Ammon's horn (tissue), 1 donor: Measurements from ENCODE around the gene CCT8L2.
"Not testable (repeated sequence)": the region's sequence is repeated elsewhere in the genome, so short reads cannot be mapped to it uniquely, and the experiment has no call there.

Experiments used
- DNase-seq: peaks from one replicate; pipeline ENCODE4 v3.0.0-alpha.2; 2016; ENCODE audit warnings: low spot score

The CCT8L2 gene

GRCh38 chr22:16594026-16594425 is 1.4 kb upstream of the CCT8L2 start:
- no peak for DNase-seq

DNA sequence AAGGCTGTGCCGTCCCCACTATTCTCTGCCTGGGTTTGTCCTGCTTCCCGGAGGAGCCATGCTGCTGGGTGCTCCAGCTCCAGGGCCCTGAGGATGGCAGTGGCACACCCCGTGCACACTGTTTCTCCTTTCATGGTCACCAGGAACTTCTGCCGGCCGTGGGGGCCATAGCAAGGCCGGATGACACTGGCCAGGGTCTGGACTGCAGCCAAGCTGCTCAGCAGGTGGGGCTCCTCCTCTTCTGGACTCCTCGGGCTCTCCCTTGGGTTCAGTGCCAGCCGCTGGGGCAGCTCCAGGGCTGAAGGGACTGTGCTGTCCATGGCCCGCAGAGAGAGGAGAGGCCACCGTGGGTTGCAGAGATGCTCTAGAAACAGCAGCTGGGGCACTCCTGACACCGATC is 379 bp downstream of the CCT8L2 start:
- DNase-seq, result not testable (repeated sequence)

DNA sequence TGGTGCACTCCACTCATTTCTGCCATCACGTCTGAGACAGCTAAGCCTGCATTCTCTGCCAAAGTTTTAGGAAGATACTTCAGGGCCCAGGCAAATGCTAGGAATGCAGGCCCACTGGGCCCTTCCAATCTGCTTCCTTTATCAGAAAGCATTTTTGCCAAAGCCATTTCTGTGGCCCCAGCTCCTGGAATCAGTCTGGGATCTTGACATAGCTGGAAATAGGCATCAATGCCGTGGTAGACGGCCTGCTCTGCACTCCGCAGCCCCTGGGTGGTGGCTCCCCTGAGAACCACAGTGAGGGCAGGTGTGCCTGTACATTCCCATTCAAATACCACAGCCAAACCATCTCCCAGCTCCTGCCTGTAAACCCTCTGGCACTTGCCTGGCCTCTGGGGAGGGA is 1.5 kb downstream of the CCT8L2 start:
- not testable (repeated sequence) for DNase-seq

GRCh38 chr22:16586991-16587390 is 5.6 kb downstream of the CCT8L2 start:
- DNase-seq, result no peak

DNA sequence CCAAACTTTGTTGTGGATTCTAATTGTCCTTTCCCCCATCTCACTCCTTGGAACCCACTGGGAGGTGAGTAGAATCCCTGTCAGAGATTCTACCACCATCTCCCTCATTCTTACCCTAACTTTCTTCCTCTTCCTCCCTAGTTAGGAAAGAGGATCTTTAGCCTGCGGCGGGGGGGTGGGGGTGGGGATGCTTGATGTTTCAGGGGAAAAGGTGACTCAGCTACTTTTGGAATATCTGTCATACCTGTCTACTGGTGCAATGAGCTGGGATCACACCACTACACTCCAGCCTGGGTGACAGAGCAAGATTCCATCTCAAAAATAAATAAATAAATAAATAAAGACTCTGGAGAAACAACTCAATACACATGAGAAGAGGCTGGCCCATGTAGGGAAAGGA is 6.4 kb downstream of the CCT8L2 start:
- no peak for DNase-seq

GRCh38 chr22:16580872-16581271 is 11.7 kb downstream of the CCT8L2 start:
- not testable (repeated sequence) for DNase-seq

- not testable (repeated sequence) for DNase-seq
Measured at GRCh38 chr22:16569240-16569834, 23.3 kb downstream of the CCT8L2 start.

DNA sequence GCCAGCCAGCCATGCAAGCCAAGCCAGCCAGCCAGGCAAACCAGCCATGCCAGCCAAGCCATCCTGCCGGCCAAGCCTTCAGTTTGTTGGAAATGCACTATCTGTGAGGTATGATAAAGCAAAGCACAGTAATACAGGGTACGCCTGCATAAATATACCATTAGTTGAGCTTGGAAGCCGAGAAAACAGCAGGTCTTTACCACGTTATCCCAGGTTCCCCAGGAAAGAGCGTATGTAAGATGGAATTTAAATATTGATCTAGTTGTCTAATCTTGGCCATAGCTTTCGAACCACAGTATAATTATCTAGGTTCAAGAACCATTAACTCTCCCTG is 24.2 kb downstream of the CCT8L2 start:
- no peak for DNase-seq

DNA sequence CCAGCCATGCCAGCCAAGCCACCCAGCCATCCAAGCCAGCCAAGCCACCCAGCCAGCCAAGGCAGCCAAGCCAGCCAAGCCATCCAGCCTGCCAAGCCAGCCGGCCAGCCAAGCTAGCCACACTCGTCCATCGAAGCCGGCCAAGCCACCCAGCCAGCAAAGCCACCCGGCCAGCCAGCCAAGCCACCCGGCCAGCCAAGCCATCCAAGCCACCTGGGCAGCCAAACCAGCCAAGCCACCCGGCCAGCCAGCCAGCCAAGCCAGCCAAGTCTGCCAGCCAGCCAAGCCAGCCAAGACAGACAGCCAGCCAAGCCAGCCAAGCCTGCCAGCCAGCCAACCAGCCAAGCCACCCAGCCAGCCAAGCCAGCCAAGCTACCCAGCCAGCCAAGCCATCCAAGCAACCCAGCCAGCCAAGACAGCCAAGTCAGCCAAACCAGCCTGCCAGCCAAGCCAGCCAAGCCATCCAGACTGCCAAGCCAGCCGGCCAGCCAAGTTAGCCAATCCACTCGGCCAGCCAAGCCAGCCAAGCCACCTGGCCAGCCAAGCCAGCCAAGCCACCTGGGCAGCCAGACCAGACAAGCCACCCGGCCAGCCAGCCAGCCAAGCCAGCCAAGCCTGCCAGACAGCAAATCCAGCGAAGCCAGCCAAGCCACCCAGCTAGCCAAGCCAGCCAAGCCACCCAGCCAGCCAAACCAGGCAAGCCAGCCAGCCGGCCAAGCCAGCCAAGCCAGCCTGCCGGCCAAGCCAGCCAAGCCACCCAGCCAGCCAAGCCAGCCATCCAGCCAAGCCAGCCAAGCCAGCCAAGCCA is 24.8 kb downstream of the CCT8L2 start:
- not testable (repeated sequence) for DNase-seq

DNA sequence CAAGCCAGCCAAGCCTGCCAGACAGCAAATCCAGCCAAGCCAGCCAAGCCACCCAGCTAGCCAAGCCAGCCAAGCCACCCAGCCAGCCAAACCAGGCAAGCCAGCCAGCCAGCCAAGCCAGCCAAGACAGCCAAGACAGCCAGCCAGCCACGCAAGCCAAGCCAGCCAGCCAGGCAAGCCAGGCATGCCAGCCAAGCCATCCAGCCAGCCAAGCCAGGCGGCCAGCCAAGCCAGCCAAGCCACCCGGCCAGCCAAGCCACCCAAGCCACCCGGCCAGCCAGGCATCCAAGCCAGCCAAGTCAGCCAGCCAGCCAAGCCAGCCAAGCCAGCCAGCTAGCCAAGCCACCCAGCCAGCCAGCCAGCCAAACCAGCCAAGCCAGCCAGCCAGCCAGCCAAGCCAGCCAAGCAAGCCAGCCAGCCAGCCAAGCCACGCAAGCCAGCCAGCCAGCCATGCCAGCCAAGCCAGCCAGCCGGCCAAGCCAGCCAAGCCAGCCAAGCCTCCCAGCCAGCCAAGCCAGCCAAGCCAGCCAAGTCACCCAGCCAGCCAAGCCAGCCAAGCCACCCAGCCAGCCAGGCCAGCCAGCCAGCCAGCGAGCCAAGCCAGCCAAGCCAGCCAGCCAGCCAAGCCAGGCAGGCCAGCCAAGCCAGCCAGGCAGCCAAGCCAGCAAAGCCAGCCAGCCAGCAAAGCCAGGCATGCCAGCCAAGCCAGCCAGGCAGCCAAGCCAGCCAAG is 26.0 kb downstream of the CCT8L2 start:
- not testable (repeated sequence) for DNase-seq

- DNase-seq, result not testable (repeated sequence)
Measured at GRCh38 chr22:16565585-16566420, 26.8 kb downstream of the CCT8L2 start.

DNA sequence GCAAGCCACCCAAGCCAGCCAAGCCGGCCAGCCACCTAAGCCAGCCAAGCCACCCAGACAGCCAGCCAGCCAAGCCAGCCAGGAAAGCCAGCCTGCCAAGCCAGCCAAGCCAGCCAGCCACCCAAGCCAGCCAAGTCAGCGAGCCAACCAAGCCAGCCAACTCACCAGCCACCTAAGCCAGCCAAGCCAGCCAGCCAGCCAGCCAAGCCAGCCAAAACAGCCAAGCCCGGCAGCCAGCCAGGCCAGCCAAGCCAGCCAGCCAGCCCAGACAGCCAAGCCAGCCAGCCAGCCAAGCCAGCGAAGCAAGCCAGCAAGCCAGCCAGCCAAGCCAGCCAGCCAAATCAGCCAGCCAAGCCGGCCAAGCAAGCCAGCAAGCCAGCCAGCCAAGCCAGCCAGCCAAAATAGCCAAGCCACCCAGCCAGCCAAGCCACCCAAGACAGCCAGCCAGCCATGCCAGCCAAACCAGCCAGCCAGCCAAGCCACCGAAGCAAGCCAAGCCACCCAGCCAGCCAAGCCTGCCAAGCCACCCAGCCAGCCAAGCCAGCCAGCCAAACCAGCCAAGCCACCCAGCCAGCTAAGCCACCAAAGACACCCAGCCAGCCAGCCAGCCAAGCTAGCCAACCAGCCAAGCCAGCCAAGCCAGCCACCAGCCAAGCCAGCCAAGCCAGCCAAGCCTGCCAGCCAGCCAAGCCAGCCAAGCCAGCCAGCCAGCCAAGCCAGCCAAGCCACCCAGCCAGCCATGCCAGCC is 27.6 kb downstream of the CCT8L2 start:
- not testable (repeated sequence) for DNase-seq

DNA sequence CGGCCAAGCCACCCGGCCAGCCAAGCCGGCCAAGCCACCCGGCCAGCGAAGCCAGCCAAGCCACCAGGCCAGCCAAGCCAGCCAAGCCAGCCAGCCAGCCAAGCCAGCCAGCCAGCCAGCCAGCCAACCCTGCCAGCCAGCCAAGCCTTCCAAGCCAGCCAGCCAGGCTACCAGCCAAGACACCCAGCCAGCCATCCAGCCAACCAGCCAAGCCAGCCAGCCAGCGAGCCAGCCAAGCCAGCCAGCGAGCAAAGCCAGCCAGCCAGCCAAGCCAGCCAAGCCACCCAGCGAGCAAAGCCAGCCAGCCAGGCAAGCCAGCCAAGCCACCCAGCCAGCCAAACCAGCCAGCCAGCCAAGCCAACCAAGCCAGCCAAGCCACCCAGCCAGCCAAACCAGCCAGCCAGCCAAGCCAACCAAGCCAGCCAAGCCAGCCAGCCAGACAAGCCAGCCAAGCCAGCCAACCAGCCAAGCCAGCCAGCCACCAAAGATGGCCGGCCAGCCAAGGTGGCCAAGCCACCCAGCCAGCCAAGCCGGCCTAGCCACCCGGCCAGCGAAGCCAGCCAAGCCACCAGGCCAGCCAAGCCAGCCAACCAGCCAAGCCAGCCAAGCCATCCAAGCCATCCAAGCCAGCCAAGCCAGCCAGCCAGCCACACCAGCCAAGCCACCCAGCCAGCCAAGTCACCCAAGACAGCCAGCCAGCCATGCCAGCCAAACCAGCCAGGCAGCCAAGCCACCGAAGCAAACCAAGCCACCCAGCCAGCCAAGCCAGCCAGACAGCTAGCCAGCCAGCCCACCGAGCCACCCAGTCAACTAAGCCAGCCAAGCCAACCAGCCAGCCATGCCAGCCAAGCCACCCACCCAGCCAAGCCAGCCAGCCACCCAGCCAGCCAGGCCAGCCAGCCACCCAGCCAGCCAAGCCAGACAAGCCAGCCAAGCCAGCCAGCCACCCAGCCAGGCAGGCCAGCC is 28.8 kb downstream of the CCT8L2 start:
- no peak for DNase-seq

GRCh38 chr22:16562711-16563554 is 29.7 kb downstream of the CCT8L2 start:
- DNase-seq, result no peak

DNA sequence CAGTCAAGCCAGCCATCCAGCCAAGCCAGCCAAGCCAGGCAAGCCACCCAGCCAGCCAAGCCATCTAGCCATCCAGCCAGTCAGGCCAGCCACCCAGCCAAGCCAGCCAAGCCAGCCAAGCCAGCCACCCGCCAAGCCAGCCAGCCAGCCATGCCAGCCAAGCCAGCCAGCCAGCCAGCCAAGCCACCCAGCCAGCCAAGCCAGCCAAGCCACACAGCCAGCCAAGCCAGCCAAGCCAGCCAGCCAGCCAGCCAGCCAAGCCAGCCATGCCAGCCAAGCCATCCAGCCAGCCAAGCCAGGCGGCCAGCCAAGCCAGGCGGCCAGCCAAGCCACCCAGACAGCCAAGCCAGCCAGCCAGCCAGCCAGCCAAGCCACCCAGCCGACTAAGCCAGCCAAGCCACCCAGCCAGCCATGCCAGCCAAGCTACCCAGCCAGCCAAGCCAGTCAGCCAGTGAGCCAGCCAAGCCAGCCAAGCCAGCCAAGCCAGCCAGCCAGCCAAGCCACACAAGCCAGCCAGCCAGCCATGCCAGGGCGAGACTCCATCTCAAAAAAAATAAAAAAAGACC is 31.4 kb downstream of the CCT8L2 start:
- not testable (repeated sequence) for DNase-seq

- DNase-seq, result not testable (repeated sequence)
Measured at GRCh38 chr22:16560651-16561050, 32.0 kb downstream of the CCT8L2 start.

DNA sequence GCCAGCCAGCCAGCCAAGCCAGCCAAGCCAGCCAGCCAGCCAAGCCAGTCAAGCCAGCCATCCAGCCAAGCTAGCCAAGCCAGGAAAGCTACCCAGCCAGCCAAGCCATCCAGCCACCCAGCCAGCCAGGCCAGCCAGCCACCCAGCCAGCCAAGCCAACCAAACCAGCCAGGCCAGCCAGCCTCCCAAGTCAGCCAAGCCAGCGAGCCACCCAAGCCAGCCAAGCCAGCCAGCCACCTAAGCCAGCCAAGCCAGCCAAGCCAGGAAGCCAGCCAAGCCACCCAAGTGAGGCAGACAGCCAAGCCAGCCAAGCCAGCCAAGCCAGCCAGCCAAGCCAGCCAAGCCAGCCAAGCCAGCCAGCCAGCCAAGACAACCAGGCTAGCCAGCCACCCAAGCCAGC is 32.6 kb downstream of the CCT8L2 start:
- not testable (repeated sequence) for DNase-seq

- DNase-seq, result no peak
Measured at GRCh38 chr22:16559056-16559955, 33.3 kb downstream of the CCT8L2 start.
